ENCODE results near the gene HMGB2. TPM values are rescaled to one million over a fixed set of nuclear protein-coding genes. Genes with fewer than 3 reads are reported as not detected.

HMGB2 gene
- total RNA-seq = 10 to 100 TPM; 13.3 to 47.8 (median 30.7) TPM

GRCh38 chr4:173334085-173334890 lies at the start of gene HMGB2:
Gene HMGB2 (minus strand): TSS chr4:173334358. CDS start chr4:173333649, 709 bp downstream.
- WGBS, 2 donors = 0% methylated on average over 41 to 50 of the region's 61 CpGs
- TF ChIP-seq, protein P1, sequence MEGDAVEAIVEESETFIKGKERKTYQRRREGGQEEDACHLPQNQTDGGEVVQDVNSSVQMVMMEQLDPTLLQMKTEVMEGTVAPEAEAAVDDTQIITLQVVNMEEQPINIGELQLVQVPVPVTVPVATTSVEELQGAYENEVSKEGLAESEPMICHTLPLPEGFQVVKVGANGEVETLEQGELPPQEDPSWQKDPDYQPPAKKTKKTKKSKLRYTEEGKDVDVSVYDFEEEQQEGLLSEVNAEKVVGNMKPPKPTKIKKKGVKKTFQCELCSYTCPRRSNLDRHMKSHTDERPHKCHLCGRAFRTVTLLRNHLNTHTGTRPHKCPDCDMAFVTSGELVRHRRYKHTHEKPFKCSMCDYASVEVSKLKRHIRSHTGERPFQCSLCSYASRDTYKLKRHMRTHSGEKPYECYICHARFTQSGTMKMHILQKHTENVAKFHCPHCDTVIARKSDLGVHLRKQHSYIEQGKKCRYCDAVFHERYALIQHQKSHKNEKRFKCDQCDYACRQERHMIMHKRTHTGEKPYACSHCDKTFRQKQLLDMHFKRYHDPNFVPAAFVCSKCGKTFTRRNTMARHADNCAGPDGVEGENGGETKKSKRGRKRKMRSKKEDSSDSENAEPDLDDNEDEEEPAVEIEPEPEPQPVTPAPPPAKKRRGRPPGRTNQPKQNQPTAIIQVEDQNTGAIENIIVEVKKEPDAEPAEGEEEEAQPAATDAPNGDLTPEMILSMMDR (IDR thresholded peaks at IDR 0.05) = peak in 1 of 6 experiments; percentile 6
- peak; percentile 71 to 98 for TF ChIP-seq POLR2A (IDR thresholded peaks at IDR 0.05)

GRCh38 chr4:173382349-173382748 lies 48.2 kb upstream of the HMGB2 start:
- intact Hi-C loops (cut with DNase I) = no loop called here
- no peak for DNase-seq
- H3K4me1 ChIP-seq = peaks cover 0 to 4% of the 10 kb centered on the region in 2 donors
- WGBS, 2 donors = 97 to 98% methylated on average over 4 of the region's 4 CpGs
- H3K27ac ChIP-seq = no peak overlapping the region
- TF ChIP-seq, protein P1 (IDR thresholded peaks at IDR 0.05) = no peak
- TF ChIP-seq POLR2A (IDR thresholded peaks at IDR 0.05) = no peak
- H3K4me3 ChIP-seq (replicated peaks in 1 of 3) = no peak overlapping the region
- no peaks in the 10 kb centered on the region for H3K36me3 ChIP-seq
- H3K27me3 ChIP-seq = no peaks in the 10 kb centered on the region
- H3K9me3 ChIP-seq = no peaks in the 10 kb centered on the region

More at GRCh38 chr4:173334085-173334890, at the start of gene HMGB2:
- intact Hi-C loops (cut with DNase I) = no loop called here
- peak within 1 kb of the TSS; percentile 91 to 100 (median 96) for H3K27ac ChIP-seq
- no peaks in the 10 kb centered on the region for H3K27me3 ChIP-seq
- H3K4me3 ChIP-seq (replicated peaks in 1 of 3) = peak within 1 kb of the TSS; percentile 65 to 92 (median 73)
- peaks cover 0 to 10% of the 10 kb centered on the region in 2 donors for H3K36me3 ChIP-seq
- H3K9me3 ChIP-seq = no peaks in the 10 kb centered on the region
- peaks cover 4 to 18% of the 10 kb centered on the region in 2 donors for H3K4me1 ChIP-seq
- DNase-seq = peak; percentile 100

GRCh38 chr4:173381610-173382009 lies 47.5 kb upstream of the HMGB2 start:
- H3K27ac ChIP-seq = no peak overlapping the region
- WGBS, 2 donors = 53 to 56% methylated on average over 1 of the region's 1 CpG
- H3K36me3 ChIP-seq = no peaks in the 10 kb centered on the region
- H3K27me3 ChIP-seq = no peaks in the 10 kb centered on the region
- H3K4me1 ChIP-seq = peaks cover 0 to 4% of the 10 kb centered on the region in 2 donors
- DNase-seq = no peak
- no peaks in the 10 kb centered on the region for H3K9me3 ChIP-seq
- H3K4me3 ChIP-seq (replicated peaks in 1 of 3) = no peak overlapping the region
- intact Hi-C loops (cut with DNase I) = no loop called here
- TF ChIP-seq POLR2A (IDR thresholded peaks at IDR 0.05) = no peak
- TF ChIP-seq, protein P1 (IDR thresholded peaks at IDR 0.05) = no peak

DNA sequence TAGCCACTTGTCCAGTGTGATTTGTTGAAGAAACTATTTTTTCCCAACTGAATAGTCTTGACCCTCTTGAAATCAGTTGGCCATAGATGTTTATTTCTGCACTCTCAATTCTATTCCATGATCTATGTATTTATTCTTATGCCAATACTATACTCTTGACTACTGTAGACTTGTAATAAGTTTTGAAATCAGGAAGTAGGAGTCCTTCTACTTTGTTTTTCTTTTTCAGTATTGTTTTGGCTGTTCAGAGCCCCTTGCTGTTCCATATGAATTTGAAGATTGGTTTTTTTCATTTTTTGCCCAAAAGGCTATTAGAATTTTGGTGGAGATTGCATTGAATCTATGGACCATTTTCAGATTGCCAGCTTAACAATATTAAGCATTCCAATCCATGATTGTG lies 46.8 kb upstream of the HMGB2 start:
- Histone ChIP-seq H3K36me3 (no peaks in the 10 kb centered on the region), H3K27ac (no peak overlapping the region), H3K9me3 (no peaks in the 10 kb centered on the region), H3K4me3 (replicated peaks in 1 of 3) (no peak overlapping the region), H3K4me1 (peaks cover 0 to 4% of the 10 kb centered on the region in 2 donors), H3K27me3 (no peaks in the 10 kb centered on the region)
- intact Hi-C loops (cut with DNase I) = no loop called here
- DNase-seq = no peak
- TF ChIP-seq, protein P1 (IDR thresholded peaks at IDR 0.05) = no peak

GRCh38 chr4:173379929-173380328 lies 45.8 kb upstream of the HMGB2 start:
- intact Hi-C loops (cut with DNase I) = no loop called here
- H3K4me3 ChIP-seq (replicated peaks in 1 of 3) = no peak overlapping the region
- no peaks in the 10 kb centered on the region for H3K9me3 ChIP-seq
- no peak overlapping the region for H3K27ac ChIP-seq
- TF ChIP-seq, protein P1 (IDR thresholded peaks at IDR 0.05) = no peak
- no peak for TF ChIP-seq POLR2A (IDR thresholded peaks at IDR 0.05)
- H3K36me3 ChIP-seq = no peaks in the 10 kb centered on the region
- WGBS, 2 donors = 97 to 98% methylated on average over 3 of the region's 3 CpGs
- DNase-seq = no peak
- no peaks in the 10 kb centered on the region for H3K27me3 ChIP-seq
- H3K4me1 ChIP-seq = peaks cover 0 to 4% of the 10 kb centered on the region in 2 donors
